Body of pancreas (tissue), 4 donors: ENCODE results near the gene HOXC4. TPM values are rescaled to one million over a fixed set of nuclear protein-coding genes. Genes with fewer than 3 reads are reported as not detected.

Source experiments
- ATAC-seq: fragments of 150-250 bp; one replicate; pipeline ENCODE4 v1.9.1; 2016
- DNase-seq, 4 donors: peaks; one replicate each; pipeline ENCODE4 v3.0.0-alpha.2; 2019
- H3K27ac ChIP-seq, 4 donors: fragments of 200-600 bp; sonication (generic); 1 replicate in 3 of 4; 2 replicates in 1 of 4; pipeline versions ENCODE4 v1.5.1 to v1.6.1; 2016 to 2019; ENCODE audit warnings: mild to moderate bottlenecking in 1 of 4, mixed read lengths in 1 of 4, moderate library complexity in 1 of 4
- H3K27me3 ChIP-seq, 2 donors: fragments of 200-600 bp; sonication (generic); one replicate each; pipeline ENCODE4 v1.6.0; 2016; ENCODE audit warnings: mild to moderate bottlenecking in 1 of 2
- H3K36me3 ChIP-seq, 2 donors: fragments of 200-600 bp; sonication (generic); replicated peaks in 1 of 2; 2 replicates each; pipeline ENCODE4 v1.5.1; 2016; ENCODE audit warnings: low read depth in 2 of 2; ENCODE audit not compliant: insufficient read depth in 1 of 2
- H3K4me1 ChIP-seq: fragments of 200-600 bp; sonication (generic); one replicate; pipeline ENCODE4 v1.6.0; 2016
- H3K4me3 ChIP-seq, 2 donors: fragments of 200-600 bp; sonication (generic); 1 replicate in 1 of 2; 2 replicates in 1 of 2; pipeline ENCODE4 v1.5.1; 2016 to 2019
- H3K9me3 ChIP-seq, 3 donors: fragments of 200-600 bp; sonication (generic); 1 replicate in 2 of 3; 2 replicates in 1 of 3; pipeline ENCODE4 v1.5.1; 2016
- POLR2A ChIP-seq, 3 donors: fragments of 450-650 bp; IDR thresholded peaks; one replicate each; pipeline ENCODE4 v1.6.1; 2016; ENCODE audit warnings: antibody characterized with exemption in 3 of 3, mild to moderate bottlenecking in 2 of 3
- WGBS, 2 donors: methylation state at CpG; one replicate each; pipeline ENCODE4 v1.1.5; 2017; 5-methylcytosine and 5-hydroxymethylcytosine counted together
- intact Hi-C: fragments of 100-400 bp; cut with DNase I; formaldehyde crosslinking; loops from one replicate; pipeline ENCODE4 v1.15.1; 2023
- total RNA-seq, 2 donors: library from RNA; depleted of rRNA; stranded (reverse); fragments of >200 nt; gene quantifications; one replicate each; pipeline ENCODE4 v1.1.0, GENCODE V29; 2016
- TF ChIP-seq, protein P1 (sequence below), 7 experiments: fragments of 450-650 bp in 4 of 7; fragments of 200-600 bp in 3 of 7; sonication (generic) in 3 of 7; IDR thresholded peaks; one replicate each; pipeline ENCODE4 v1.5.1; 2016 to 2019; ENCODE audit warnings: antibody characterized with exemption in 7 of 7

The HOXC4 gene
- total RNA-seq, 2 donors from 2014 or later: not detected

DNA sequence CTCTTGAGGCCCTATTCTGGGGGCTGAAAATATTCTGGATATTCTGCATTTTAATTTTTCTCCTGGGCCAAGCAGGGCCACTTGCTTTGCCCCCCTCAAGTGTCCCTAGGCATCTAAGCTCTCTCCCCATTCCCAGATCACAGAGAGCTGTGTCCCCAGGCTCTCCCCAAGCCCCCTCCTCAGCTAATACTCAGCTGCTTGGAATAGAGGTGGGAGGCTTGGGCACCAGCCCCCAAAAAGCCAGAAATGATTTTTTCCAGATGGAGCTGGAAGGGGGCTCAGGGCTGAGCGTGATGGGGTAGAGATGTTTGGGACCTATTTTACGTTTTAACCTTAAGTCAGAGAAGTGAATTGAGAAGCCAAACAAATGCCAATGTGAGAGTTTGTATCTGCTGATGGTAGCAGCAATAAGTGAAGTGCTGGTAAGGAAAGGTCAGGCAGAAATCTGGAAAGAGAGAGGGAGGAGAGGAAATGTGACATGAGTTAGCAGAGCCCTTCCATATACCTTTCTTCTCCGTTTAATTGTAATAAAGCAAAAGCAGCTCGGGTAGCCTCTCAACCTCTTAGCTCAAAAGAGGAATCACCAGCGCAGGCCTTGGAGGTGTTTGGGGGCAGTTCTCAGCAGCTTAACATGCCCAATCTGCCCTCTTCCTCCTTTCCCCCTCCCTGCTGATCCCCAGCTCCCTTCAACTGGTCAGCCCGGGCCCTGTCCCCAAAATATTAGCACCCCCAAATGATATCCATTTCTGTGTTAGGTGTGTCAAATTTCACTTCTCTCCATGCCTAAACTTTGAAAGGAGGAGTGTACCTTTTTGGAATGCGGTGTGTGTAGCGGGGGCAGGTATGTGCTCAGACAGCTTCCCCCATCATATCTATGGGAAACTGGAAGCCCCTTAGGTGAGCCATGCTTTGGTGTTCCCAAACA lies 30.4 kb upstream of the HOXC4 start:
- WGBS, 2 donors: 29 to 37% methylated on average over 8 of the region's 8 CpGs
- intact Hi-C loops: no loop called here
- Histone ChIP-seq H3K4me1 (peaks cover 15% of the 10 kb centered on the region), H3K9me3 (no peaks in the 10 kb centered on the region), H3K4me3 (no peak overlapping the region), H3K27me3 (peaks cover 0 to 16% of the 10 kb centered on the region in 2 donors), H3K27ac (no peak overlapping the region), H3K36me3 (no peaks in the 10 kb centered on the region)
- DNase-seq: no peak
- no peak for TF ChIP-seq POLR2A (IDR thresholded peaks at IDR 0.05)
- ATAC-seq: no peak

DNA sequence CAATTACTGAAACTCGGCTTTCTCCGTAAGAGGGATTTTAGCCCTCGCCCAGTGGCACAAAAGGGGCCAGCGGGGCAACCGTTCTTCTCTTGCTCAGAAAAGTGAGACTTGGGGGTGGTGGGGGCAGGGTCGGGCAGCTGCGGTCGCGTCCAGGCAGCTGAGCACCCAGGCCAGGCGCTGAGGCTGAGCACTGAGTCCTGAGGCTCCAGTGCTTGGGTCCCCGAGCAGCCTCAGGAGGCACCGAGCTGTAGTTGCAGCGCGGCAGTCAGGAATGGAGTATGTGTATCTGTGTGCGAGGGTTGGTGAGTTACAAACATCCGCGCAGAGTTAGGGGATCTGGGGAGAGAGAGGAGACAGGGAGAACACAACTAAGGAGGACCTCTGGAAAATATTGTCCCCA lies 29.5 kb upstream of the HOXC4 start:
- Histone ChIP-seq H3K9me3 (no peaks in the 10 kb centered on the region), H3K27ac (no peak overlapping the region), H3K4me3 (no peak overlapping the region), H3K36me3 (no peaks in the 10 kb centered on the region), H3K4me1 (peaks cover 20% of the 10 kb centered on the region), H3K27me3 (peaks cover 0 to 22% of the 10 kb centered on the region in 2 donors)
- intact Hi-C loops: no loop called here
- ATAC-seq (no peak), DNase-seq (no peak)
- WGBS, 2 donors: 23 to 38% methylated on average over 17 of the region's 17 CpGs
- TF ChIP-seq POLR2A (IDR thresholded peaks at IDR 0.05): no peak
- TF ChIP-seq, protein P1, sequence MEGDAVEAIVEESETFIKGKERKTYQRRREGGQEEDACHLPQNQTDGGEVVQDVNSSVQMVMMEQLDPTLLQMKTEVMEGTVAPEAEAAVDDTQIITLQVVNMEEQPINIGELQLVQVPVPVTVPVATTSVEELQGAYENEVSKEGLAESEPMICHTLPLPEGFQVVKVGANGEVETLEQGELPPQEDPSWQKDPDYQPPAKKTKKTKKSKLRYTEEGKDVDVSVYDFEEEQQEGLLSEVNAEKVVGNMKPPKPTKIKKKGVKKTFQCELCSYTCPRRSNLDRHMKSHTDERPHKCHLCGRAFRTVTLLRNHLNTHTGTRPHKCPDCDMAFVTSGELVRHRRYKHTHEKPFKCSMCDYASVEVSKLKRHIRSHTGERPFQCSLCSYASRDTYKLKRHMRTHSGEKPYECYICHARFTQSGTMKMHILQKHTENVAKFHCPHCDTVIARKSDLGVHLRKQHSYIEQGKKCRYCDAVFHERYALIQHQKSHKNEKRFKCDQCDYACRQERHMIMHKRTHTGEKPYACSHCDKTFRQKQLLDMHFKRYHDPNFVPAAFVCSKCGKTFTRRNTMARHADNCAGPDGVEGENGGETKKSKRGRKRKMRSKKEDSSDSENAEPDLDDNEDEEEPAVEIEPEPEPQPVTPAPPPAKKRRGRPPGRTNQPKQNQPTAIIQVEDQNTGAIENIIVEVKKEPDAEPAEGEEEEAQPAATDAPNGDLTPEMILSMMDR (IDR thresholded peaks at IDR 0.05): no peak

DNA sequence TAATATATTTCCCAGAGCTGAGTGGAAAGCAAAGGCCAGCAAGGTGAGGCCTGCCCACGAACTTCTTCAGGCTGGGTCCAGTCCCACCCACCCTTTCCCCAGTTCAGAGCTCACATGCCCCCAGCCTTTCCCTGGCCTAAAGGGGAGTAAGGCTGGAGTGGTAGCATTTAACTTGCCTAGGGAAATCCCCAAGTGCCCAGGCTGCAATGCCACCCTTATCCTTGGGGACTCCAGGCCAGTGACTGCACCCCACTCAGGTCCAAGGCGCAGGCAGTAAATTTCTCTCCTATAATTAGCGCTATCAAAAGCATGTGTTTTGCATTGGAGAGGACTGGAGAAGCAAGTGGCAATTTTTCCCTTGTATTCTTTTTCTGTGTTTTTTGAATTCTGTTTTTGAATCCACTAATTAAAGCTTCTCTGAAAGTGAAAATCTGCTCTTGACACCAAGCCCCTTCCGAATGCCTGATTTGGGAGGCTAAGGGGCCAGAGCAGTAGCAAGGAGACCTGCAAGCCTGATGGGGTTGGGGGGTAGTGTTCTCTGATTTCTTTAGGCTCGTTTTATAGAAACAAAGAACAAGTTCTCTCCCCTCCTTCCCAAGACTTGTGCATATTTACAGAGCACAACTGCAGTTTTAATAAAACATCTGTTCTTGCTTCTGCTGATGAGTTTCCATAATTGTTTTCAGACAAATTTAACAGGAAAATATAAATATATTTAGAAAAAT lies 28.9 kb upstream of the HOXC4 start:
- no peak for ATAC-seq
- TF ChIP-seq, protein P1 (IDR thresholded peaks at IDR 0.05): no peak
- no peak for TF ChIP-seq POLR2A (IDR thresholded peaks at IDR 0.05)
- intact Hi-C loops: no loop called here
- H3K9me3 ChIP-seq: no peaks in the 10 kb centered on the region
- WGBS, 2 donors: 44 to 53% methylated on average over 5 of the region's 5 CpGs
- no peak overlapping the region for H3K4me3 ChIP-seq
- H3K27me3 ChIP-seq: peaks cover 0 to 22% of the 10 kb centered on the region in 2 donors
- H3K36me3 ChIP-seq: no peaks in the 10 kb centered on the region
- DNase-seq: no peak
- no peak overlapping the region for H3K27ac ChIP-seq
- H3K4me1 ChIP-seq: peaks cover 18% of the 10 kb centered on the region

DNA sequence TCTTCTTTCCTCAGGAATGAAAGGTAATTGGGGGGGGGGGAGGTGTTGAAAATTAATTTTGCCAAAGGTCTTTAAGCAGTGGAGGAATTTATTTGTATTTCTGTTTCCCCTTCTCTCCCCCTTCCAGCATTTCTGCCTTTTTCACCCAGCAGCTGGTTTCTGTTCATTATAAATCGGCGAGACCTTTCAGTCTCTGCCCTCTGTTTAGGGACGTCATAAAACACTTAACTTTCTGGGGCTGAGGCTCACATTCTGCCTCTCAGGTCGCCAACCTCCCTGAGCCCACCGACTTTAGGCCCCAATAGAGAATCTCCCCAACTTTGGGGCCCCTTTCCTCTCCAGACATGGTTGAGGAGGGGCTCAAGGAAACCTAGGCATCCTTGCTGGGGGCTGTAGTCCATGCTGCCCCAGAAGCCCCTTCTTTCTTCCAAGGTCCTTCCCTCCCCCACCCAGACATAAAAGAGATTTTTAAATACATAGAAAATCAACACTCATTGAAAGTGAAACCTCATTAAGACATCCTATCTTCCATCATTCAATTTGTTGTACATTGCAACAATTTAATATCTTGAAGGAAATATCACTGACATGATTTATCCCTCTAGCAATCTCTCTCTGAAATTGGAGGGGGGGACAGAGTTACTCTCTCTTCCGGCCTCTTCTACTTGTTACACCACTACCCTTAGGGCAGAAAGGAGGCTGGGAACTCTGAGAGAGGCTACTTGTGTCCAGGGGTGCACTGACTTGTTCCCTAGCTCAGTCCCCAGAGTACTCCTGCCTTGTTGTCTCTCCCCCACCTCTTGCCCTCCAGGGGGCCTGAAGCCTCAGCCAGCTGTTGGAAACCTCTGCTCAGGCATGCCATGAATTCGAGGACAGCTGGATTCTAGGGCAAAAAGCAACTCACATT lies 27.9 kb upstream of the HOXC4 start:
- peaks cover 0 to 30% of the 10 kb centered on the region in 2 donors for H3K27me3 ChIP-seq
- TF ChIP-seq POLR2A (IDR thresholded peaks at IDR 0.05): no peak
- TF ChIP-seq, protein P1 (IDR thresholded peaks at IDR 0.05): no peak
- peaks cover 15% of the 10 kb centered on the region for H3K4me1 ChIP-seq
- DNase-seq (no peak), ATAC-seq (no peak)
- H3K27ac ChIP-seq: no peak overlapping the region
- intact Hi-C loops: no loop called here
- 39 to 42% methylated on average over 7 of the region's 7 CpGs for WGBS, 2 donors
- no peak overlapping the region for H3K4me3 ChIP-seq
- H3K9me3 ChIP-seq: no peaks in the 10 kb centered on the region
- no peaks in the 10 kb centered on the region for H3K36me3 ChIP-seq
